Activated CD4-positive, CD25-positive, alpha-beta regulatory T cell treated with anti-CD3 and anti-CD28 coated beads, Interleukin-2, amount 50 U/mL, for 72 hours (primary cell): ENCODE results near the gene SNTG2.
"Not testable (repeated sequence)": the region's sequence is repeated elsewhere in the genome, so short reads cannot be mapped to it uniquely, and the experiment has no call there.

ENCODE experiments used
- DNase-seq: peaks from one replicate; pipeline ENCODE4 v3.0.0; 2021

The SNTG2 gene

DNA sequence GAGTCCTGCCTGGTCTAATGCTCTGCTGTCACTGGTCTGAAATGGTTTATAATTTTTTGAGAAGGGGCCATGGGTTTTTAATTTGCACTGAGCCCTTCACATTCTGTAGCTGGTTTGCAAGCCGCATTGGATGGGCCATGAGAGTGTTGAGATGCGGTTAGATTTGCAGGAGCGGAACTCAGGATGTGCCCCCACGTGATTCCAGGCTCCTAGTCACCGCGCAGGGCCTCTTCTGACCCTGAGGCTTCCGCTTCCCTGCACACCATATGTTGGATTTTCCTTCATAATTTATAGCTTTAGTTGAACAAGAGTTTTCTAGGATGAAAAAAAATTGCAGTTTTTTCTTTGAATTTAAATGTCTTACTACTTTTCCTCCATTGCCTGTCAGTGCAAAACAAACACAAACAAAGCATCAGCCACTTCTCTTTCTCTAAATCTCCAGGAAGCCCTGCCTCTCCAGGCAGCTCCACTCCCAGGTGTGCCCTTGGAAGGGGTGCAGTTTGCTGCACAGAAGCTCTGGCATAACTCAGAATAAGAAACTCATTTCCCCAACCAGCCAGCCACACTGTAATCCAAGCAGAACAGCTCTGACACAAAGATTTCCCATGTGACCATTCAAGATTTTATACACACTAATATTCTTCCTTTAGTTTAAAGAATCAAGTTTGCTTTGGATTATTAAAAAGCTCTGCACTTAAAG, 444.2 kb downstream of the SNTG2 start:
- no peak for DNase-seq

DNA sequence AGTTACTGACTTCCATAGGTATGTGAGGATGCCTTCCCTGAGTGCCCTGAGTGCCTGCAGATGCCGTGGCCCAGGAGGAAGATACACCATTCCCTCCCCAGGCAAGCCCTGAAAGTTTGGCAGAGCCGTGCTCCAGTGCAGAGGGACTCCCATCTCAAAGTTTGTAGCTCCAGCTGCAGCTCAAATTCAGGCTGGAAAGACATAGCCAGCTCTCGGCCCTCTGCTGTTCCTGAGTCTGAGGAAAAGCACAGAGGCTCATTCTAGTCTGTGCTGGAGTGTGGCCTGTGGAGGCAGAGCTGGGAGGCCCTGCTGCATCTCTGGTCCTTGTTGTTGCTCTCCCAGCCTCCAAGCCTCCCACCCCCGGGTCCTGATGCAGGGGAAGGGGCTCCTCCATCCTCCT, 446.7 kb downstream of the SNTG2 start:
- no peak for DNase-seq

DNA sequence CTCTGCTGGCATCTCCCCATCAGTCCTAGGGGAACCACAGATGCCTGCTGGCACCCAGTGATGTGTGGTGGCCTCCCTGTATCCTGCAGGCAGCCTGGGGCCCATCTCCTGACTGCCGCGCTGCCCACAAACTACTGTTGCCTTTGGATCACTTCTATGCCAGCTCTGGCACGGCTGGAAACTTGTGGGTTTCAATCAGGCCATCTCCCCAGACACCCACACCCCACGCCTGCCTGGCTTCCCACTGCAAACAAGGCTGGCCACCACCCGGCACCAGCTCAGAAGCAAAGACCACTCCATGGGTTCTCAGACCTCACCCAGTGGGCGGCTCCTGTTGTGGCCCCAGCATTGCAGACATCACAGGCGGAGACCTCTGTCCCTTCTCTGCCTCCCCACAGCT, 447.5 kb downstream of the SNTG2 start:
- no peak for DNase-seq

DNA sequence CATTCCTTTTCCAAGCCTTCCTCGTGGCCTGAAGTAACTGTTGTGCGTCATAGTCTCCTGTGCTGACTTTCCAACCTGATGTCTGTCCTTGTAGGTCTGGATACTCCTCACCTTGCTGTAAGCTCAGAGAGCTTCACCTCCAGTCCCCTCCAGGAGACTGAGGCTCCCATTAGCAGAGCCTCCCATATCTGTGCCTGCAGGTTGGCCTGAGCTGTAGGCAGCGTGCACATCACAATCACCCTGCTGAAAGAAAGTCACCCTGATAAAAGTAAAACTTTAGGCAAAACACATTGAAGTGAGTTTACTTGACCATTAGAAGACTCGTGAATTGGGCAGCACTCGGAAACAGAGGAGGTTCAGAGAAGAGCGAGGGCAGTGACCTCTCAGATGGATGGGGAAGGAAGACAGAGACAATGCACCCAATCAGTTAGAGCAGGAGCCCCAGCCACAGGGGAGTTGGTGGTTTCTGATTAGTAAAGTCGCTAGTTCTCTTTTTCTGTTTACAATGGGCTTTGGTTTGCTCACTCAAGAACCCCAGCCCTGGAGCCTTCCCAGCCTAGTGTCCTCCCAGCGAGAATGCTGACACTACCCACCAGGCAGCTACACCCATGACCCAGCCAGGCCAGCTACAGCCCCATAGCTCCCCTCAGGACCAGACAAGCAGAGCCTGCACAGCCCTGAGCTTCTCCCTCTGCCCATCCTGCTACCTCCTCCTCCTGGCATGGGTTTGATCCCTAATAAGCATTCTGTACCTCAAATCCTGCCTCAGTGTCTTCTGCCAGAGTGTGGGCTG, 450.5 kb downstream of the SNTG2 start:
- no peak for DNase-seq

DNA sequence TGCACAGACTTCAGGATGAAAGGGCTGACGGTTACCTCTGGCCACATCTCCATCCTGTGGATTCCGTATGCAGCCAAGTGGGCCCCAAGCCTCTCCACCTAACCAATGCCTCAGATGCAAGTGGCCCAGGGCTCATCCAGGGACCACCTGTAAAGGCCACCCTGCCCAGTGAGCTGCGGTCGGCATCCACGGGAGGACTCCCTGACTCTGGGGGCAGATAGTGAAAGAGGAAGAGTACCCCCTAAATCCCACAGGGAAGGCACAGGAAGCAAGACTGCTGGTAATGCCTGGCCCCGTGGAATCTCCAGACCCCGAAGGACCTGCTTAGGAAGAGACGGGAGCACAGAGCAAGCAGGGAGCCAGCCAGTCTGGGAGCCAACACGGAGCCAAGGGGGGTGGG, 451.4 kb downstream of the SNTG2 start:
- DNase-seq, result no peak

DNA sequence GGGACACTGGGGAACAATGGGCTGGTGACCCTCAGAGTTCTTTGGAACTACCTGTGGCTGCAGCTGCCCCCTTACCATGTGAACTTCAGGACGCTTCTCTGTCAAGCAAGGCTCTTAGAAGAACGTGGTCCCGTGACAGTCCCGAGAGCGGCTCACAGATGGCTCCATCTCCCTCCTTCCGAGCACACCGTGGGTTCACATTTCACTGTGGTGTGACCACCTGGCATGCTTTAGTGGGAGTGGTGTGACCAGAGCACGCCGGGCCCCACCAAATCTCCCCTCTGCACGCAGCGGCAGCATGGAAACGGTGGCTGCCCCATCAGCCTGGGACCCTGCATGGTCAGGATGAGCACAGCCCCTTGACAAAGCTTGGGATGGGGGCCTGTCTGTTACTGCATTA, 452.9 kb downstream of the SNTG2 start:
- DNase-seq, result no peak

DNA sequence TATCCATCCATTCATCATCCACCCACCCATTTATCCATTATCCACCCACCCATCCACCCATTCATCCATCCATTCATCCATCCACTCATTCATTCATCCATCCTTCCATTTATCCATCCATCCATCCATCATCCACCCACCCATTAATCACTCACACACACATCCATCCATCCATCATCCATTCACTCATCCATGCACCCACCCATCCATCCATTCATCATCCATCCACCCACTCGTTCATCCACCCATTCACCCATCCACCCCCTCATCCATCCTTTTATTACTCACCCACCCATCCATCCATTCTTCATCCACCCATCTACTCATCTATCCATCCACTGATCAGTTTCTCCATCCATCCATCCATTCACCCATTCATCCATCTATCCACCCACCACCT, 454.5 kb downstream of the SNTG2 start:
- DNase-seq, result no peak

DNA sequence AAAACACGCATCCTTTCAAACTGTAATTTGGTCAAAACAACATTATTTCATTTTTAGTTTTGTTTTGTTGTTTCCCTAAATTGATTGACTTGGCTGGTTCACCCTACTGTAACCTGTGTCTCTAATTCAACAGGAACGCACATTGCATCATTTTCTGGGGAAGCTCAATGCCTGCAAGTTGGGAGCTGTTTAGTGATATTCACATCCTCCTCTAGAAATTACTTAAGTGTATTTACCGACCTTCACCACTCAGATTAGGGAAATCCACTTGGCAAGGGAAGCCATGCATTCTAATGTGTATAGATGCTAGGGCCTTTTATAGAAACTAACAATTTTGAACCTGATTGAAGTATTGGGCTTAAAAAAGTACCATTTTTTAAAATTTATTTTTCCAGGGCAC, 455.3 kb downstream of the SNTG2 start:
- no peak for DNase-seq

DNA sequence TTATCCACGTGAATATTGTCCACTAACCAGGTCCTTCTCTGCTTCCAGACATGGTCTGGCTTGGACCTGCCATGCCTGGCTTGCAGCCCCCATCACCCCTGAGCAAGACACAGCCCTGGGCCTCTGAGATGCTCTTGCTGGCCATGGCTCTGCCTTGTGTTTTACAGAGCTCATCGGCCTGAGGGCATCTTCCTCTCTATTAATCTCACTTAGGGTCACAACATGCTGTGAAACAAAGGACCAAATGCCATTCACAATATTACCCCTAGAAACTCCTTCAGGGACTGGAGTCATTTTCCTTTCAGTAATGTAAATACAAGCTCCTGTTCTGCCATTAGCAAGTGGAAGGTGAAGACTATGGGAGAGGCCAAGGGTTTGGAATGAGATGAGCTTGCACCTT, 455.8 kb downstream of the SNTG2 start:
- no peak for DNase-seq

DNA sequence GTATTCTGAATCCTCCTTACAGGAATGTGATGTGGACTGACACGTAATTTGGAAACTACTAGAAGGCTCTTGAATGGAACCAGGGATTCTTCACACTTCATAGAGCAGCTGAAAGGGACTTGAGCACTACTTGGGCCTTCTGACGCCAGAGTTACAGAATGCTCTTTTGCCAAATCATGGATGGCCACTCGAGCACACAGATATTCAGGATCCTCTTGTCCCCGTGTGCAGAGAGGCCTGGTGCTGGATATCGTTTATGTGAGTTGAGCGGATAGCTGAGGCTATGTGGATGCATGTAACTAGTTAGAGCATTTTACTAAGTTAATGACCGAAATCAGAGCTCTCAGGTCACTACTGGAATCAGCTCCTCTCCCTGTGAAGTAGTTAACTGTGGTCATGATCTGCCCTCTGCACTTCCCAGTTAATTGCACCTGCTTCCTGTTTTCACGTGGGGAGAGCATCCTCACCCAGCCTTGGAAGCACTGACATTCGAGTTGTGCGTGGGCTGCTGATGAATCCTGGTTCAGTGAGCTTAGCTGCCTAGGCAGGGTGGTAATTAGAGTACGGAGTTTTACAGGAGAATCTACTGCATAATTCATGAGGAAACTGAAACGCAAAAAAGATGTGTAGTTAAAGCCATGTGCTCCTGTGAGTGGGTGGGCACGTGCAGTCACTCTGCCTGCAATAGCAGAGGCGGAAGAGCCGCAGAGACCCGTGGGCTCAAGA, 457.5 kb downstream of the SNTG2 start:
- no peak for DNase-seq

DNA sequence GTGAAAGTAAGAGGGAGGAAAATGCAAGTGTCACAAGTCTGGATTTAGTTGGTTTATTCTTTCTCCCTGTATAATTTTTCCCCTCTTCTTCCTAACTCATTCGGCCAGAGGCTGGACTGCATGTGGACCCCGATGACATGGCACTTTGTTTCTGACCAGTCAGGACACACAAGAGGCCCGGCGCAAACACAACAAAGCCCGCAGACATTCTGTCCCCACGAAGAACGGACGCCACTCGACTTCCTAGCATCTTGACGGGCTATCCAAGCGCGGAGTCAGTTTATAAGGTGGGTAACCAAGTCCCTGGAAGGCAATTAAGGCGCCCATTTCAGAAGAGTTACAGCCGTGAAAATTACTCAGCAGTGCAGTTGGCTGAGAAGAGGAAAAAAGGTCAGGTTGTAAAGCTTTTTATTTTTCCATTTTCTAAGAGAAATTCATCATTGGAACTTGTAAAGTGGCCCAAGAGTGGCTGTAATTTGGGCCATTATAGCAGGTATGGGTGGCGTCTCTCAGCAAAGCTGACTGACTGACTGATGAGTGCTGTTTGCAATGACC, 462.6 kb downstream of the SNTG2 start, which contains the start of gene TPO:
Gene TPO, plus strand, starts transcription at position 308 of the 555 bp plus-strand sequence. CDS start 946 bp downstream, outside the sequence.
- DNase-seq, result no peak

DNA sequence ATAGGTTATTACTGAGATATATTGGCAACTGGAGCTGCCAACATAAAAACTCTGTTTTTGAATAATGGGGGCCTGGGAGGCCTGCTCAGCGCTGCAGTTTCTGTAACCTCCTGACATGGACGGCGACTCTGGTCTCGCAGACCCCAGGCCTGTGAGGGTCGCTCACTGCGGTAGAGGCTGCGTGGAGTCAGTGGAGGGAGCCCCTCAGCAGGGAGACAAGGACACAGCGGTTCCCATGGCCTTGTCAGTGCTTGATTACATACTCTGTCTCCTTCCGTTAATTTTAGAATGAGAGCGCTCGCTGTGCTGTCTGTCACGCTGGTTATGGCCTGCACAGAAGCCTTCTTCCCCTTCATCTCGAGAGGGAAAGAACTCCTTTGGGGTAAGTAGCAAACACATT, 463.5 kb downstream of the SNTG2 start:
- DNase-seq, result no peak

DNA sequence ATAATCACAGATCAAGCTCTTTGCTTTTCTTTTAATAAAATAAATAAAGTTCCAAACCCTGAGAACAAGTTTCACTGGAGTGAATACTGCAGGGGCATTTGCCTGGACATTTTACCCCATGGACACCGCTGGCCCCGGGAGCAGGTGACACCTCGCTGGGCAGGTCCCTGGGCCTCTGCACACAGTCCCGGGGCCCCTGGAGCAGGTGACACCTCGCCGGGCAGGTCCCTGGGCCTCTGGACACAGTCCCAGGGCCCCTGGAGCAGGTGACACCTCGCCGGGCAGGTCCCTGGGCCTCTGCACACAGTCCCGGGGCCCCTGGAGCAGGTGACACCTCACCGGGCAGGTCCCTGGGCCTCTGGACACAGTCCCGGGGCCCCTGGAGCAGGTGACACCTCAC, 464.3 kb downstream of the SNTG2 start:
- not testable (repeated sequence) for DNase-seq

DNA sequence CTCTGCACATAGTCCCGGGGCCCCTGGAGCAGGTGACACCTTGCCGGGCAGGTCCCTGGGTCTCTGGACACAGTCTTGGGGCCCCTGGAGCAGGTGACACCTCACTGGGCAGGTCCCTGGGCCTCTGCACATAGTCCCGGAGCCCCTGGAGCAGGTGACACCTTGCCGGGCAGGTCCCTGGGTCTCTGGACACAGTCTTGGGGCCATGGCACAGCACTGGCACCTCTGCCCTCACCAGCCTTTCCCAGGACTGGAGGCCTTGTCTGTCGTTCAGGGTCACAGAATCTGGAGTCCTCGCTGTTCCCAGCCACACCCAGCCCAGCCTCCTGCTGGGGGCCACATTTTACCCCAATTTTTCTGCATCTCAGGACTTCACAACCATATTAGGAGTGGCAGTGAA, 464.9 kb downstream of the SNTG2 start:
- no peak for DNase-seq
